GM18498 (cell line): Measurements from ENCODE around the gene TRIM51.
"Not testable (repeated sequence)": the region's sequence is repeated elsewhere in the genome, so short reads cannot be mapped to it uniquely, and the experiment has no call there.

Source experiments
- ATAC-seq: cut with Tn5 transposase; IDR thresholded peaks from one replicate; pipeline ENCODE4 v1.9.1; 2021; ENCODE audit warnings: mild to moderate bottlenecking, moderate library complexity; ENCODE audit not compliant: unreplicated experiment

TRIM51 gene, protein sequence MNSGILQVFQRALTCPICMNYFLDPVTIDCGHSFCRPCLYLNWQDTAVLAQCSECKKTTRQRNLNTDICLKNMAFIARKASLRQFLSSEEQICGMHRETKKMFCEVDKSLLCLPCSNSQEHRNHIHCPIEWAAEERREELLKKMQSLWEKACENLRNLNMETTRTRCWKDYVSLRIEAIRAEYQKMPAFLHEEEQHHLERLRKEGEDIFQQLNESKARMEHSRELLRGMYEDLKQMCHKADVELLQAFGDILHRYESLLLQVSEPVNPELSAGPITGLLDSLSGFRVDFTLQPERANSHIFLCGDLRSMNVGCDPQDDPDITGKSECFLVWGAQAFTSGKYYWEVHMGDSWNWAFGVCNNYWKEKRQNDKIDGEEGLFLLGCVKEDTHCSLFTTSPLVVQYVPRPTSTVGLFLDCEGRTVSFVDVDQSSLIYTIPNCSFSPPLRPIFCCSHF

DNA sequence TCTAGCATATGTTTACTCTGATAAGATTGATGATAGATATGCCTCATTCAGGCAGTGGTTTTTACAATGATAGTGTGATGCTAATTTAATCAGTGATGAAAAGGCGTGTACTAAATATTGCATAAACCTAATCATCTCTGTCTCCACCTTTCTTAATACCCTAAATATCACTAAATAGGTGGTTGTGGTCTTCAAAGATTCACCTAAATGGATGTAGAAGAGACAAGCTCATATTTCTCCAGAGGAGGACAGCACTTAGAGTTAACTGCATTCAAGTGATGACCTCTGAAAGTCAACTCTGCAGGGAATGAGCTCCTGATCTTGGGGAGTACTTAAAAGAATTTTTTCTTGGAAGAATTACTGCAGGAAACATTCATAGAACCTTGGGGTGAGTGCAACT lies at the start of gene TRIM51:
TRIM51 (plus strand) TSS at position 301 of the 400 bp plus-strand sequence. CDS start 2,132 bp downstream, outside the sequence.
- not testable (repeated sequence) for ATAC-seq

DNA sequence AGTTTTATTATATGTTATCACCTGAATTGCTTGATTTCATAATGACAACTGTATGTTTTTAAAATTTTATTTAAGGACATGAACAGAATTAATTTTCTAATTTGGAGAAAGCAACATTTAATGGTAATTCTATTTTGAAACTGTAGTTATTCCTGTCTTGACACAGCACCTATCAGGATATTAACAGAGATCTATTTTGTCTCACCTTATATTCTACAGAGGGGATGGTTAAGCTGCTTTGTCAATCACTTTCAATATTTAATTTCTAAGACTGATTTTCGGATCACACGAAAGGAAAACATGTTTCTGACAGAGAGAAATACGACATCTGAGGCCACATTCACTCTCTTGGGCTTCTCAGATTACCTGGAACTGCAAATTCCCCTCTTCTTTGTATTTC lies 44.6 kb upstream of the TRIM51 start, which contains the start of gene OR5D16:
OR5D16 (plus strand) TSS at position 301 of the 400 bp plus-strand sequence; CDS start at position 301, 0 bp downstream.
- no peak for ATAC-seq

DNA sequence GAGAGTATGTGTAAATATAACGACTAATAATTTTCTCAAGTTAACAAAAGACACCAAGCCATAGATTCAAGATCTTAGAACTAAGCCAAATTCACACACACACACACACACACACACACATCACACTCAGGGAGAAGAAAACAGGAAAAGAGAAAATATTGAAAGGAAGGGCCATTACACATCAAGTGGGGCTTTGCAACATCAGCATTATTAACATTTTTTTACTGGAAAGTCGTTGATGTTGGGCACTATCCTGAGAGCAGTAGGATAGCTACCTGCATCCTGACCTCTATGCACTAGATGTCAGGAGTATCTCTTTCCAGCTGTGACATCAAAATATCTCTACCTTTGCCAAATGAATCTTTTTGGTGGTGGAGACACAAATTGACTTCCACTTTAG lies 35.6 kb upstream of the TRIM51 start:
- ATAC-seq = no peak

DNA sequence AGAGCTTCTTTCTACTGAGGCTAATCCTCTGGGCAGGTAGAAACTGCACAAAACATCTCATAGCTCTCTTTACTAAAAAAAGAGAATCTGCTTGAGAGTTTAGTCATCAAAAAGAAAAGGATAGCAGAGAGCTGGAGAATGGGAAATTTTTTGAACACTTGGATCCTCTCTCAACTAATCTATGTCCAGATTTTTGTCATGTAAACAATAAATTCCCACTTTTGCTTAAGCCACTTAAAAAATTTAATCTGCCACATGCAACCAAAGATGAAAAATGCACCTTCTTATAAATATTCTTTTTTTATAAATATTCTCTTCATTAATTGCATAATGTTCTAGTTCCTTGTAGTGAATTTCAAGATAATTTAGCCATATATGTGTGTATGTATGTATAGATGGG lies 34.1 kb upstream of the TRIM51 start:
- no peak for ATAC-seq

DNA sequence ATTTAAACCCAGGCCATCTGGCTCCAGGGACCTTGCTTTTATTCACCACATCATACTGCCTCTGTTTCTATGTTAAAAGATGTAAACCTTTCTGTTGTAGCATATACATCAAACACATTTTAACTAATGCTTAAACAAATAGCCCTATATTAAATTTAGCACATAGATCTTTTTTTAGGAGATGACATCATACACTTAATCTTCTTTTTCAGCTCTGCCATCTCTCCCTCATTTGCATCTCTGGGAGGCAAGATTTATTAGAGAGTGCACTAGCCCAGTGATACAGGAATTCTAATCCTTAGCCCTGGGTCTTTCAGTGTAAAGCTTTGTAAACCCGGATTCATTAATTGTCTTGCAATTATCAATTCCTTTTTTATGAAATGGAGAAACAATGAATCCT lies 31.0 kb upstream of the TRIM51 start:
- no peak for ATAC-seq

DNA sequence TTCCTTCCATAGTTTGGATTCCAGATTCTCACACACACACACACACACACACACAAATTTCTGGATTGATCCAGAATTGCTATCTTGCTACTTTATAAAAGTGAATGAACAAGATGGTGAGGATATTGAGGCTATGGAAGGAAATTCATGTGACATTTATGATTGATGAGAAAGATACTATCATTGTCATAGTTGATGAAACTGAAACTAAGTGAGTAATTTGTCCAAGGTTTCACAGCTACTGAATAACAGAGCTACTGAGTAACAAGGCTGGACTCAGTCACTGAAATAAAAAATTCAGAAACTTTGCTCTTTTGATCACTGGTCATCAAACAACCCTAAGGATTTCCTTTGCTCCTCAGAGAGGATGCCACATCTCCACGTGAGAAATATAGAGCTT lies 28.4 kb upstream of the TRIM51 start:
- no peak for ATAC-seq

DNA sequence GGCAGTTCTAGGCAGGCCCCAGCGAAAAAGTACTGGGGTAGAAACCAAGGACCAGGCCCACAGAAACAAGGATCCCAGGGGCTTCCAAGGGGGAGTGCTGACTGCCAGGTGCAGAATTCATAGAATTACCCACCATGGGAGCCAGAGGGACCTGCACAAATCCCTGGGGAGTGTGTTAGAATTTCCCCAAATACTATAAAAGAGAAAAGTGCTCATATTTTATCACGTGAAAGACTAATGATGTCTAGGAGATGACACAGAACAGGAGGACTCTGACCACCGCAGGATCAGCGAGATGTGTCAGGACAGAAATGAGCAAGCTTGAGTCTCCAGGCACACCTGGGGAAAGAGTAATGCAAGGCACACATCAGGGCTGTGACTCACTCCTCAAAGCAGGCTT lies 15.7 kb upstream of the TRIM51 start:
- ATAC-seq = not testable (repeated sequence)

DNA sequence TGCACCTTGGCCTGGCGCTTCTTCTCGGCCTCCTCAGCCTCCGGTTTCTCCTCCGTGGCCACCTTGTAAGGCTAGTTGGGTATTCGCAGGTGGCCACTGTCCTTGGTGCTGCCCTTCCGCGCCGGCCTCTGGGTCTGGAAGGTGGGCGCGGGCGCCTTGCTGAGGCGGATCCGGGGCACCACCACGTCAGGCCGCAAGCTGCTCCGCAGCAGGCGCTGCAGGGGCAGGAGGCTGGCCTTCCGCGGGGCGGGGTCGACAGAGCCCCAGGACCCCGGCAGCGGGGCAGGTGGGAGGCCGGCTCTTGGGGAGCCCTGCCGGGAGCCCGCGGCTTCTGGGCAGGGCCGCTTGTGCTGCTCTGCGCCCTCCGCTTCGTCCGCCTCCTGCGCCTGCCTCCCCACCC lies 10.4 kb upstream of the TRIM51 start:
- ATAC-seq = not testable (repeated sequence)

DNA sequence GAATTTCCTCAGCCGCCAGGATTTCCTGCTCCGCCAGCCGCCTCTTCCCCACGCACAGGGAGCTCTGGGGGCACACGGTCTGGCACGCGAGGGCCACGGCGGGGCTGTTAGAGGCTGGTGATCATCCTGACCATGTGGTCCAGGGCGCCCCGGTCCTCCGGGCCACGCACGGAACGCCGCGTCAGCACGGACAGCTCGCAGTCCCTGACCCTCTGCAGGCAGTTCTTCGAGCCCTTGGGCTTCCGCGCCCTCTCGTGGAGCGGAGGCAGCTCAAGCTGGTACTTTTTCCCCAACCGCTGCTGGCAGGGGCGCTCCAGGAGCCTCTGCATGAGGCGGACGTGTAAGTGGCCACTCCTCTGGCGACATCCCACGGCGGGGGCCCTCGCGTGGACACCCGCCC lies 10.0 kb upstream of the TRIM51 start:
- not testable (repeated sequence) for ATAC-seq

DNA sequence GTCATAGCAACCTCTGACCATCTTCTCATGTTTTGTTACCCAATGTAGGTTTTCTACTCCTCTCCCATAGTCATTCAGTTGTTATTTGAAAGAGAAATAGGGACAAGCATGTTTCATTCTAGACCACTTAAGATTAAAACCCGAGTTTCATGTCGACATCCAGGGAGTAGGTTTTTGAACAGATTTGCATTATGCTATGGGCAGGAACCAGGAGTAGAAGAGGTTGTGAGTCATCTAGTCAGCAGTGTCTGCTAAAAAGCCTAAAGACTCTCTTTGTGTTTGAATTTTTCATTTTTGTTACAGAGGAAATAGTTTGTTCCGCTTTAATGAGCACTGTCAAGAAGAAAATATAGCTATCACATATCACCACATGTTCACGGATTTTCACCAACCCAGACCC lies 1.9 kb downstream of the TRIM51 start:
- ATAC-seq = not testable (repeated sequence)

DNA sequence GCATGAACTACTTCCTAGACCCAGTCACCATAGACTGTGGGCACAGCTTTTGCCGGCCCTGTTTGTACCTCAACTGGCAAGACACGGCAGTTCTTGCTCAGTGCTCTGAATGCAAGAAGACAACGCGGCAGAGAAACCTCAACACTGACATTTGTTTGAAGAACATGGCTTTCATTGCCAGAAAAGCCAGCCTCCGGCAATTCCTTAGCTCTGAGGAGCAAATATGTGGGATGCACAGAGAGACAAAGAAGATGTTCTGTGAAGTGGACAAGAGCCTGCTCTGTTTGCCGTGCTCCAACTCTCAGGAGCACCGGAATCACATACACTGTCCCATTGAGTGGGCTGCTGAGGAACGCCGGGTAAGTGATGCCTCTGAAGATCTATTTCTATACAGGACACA lies 2.4 kb downstream of the TRIM51 start:
- not testable (repeated sequence) for ATAC-seq

DNA sequence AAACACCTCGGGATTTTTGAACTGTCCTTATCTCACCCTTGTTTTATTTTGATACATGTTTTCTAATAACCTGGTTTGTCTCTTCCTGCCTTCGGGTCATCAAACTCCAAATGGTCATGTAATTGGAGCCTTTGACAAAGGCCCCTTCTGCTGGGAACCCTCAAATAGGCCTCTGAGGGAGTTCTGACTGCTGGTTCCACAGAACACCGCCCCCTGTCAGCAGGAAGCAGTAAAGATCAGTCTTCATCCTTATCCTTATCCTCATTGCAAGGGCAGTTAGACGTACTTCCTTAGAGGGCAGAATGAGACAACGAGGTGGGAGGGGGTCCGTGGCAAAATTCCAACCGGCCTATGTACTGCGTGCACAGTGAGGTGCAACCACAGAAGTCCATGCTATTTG lies 12.1 kb downstream of the TRIM51 start:
- no peak for ATAC-seq

DNA sequence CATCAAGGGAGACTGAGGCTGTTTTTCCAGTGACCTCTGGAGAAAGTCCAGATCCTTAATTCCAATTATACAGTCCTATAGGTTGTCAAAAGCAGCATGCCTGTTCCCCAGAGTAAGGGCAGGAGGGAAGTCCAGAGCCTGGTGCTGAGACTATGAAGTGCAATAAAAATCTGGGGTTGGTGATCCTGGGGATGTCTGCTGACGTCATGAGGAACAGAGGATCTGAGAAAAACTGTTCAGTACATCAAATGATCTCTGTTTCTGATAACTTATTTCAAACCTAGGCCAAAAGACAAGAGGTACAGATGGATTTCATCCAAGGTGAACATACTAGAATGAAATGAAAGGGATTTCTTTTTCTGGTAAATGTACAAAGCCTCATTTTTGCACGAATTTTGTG lies 19.2 kb downstream of the TRIM51 start:
- no peak for ATAC-seq

DNA sequence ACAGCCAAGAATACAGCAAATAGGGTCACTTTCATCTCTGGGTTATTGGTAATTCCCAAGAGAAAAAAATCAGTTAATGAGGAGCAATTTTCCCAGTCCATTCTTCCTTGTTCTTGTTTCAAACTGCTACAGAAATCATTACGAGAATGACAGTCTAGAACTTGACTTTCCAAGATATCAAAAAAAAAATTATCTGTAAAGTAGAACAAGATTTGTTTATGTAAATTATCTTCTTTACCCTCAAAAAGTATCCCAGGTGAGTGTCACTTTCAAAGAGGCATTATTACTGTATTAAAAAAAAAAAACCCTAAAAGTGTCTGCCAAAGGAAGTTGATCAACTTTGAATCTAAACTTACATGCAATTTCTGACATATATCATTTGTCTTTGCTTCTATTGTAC lies 31.4 kb downstream of the TRIM51 start, which contains the start of gene OR5W2:
OR5W2 (minus strand) TSS at position 101 of the 400 bp plus-strand sequence; CDS start at position 101, 0 bp downstream.
- ATAC-seq = no peak

DNA sequence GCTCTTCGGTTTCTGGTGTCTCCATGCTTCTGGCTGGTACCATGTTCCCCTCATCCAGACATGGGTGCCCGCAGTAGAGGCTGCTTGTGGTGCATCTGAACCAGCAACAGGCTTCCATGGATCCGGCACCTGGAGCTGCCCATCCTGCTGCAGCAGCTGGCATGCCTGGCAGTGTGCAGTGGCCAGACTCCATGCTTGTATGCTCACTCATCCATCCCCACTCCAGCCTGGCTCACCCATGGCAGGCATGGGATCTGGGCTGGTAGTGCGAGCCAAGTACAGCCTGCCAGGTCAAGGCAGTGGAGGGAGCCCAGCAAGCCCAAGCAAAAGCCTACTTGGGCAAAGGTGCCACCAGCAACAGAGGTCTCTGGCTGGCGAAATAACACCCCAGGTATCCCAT lies 37.4 kb downstream of the TRIM51 start:
- ATAC-seq = no peak

DNA sequence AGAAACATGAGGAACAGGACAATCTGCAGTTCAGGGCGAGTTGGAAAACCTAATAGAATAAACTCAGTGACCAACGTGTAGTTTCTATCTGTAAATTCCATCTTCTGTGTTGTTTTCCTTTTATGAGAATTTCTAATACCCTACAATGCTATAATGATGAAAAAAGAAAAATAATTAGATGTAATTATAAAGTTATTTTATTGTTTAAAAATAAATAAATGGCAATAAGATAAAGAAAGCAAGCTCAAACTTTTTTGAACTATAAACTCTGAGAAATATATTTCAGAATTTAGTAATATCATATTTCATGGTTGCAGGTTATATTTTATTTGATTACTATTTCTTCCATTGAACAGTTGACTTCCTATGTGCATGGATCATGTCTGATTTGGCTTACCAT lies 53.2 kb downstream of the TRIM51 start, which contains the start of gene OR5I1:
OR5I1 (minus strand) TSS at position 101 of the 400 bp plus-strand sequence; CDS start at position 101, 0 bp downstream.
- no peak for ATAC-seq
